Spleen (tissue), 11 donors: ENCODE results near the gene MAMDC2. TPM values are rescaled to one million over a fixed set of nuclear protein-coding genes. Genes with fewer than 3 reads are reported as not detected.
A peak's percentile ranks its signal among the peaks of the same experiment; 100 is the strongest.

Experiments used
- DNase-seq: peaks from one replicate; pipeline ENCODE4 v3.0.0-alpha.2; 2020
- H3K27ac ChIP-seq, 8 donors: fragments of 200-600 bp; sonication (generic) in 7 of 8; 1 replicate in 4 of 8; 2 replicates in 4 of 8; pipeline versions ENCODE4 v1.5.0 to v1.8.0; 2016 to 2021; ENCODE audit warnings: inconsistent platforms in 4 of 8, mild to moderate bottlenecking in 4 of 8, moderate library complexity in 1 of 8
- H3K27me3 ChIP-seq, 7 donors: fragments of 200-600 bp; sonication (generic) in 6 of 7; replicated peaks in 1 of 7; 1 replicate in 4 of 7; 2 replicates in 3 of 7; pipeline versions ENCODE4 v1.5.0 to v1.8.0; 2016 to 2021; ENCODE audit warnings: inconsistent platforms in 3 of 7, mild to moderate bottlenecking in 1 of 7
- H3K36me3 ChIP-seq, 6 donors: fragments of 200-600 bp; sonication (generic) in 5 of 6; 1 replicate in 4 of 6; 2 replicates in 2 of 6; pipeline versions ENCODE4 v1.5.0 to v1.8.0; 2016 to 2021; ENCODE audit warnings: inconsistent platforms in 2 of 6
- H3K4me1 ChIP-seq, 6 donors: fragments of 200-600 bp; sonication (generic) in 5 of 6; 1 replicate in 3 of 6; 2 replicates in 3 of 6; pipeline versions ENCODE4 v1.5.0 to v1.8.0; 2016 to 2021; ENCODE audit warnings: inconsistent platforms in 3 of 6
- H3K4me3 ChIP-seq, 8 donors: fragments of 200-600 bp; sonication (generic) in 7 of 8; 1 replicate in 4 of 8; 2 replicates in 4 of 8; pipeline versions ENCODE4 v1.5.0 to v1.8.0; 2016 to 2021; ENCODE audit warnings: inconsistent platforms in 4 of 8, mild to moderate bottlenecking in 4 of 8, moderate library complexity in 2 of 8
- H3K9me3 ChIP-seq, 8 donors: fragments of 200-600 bp; sonication (generic) in 7 of 8; 1 replicate in 4 of 8; 2 replicates in 4 of 8; pipeline versions ENCODE4 v1.5.0 to v1.8.0; 2016 to 2021; ENCODE audit warnings: inconsistent platforms in 4 of 8
- POLR2A ChIP-seq, 3 donors: fragments of 450-650 bp; IDR thresholded peaks; one replicate each; pipeline ENCODE4 v1.5.1; 2017; ENCODE audit warnings: antibody characterized with exemption in 3 of 3, mild to moderate bottlenecking in 1 of 3
- POLR2AphosphoS5 ChIP-seq, 3 donors: sonication (generic); formaldehyde crosslinking; IDR thresholded peaks; one replicate each; pipeline ENCODE4 v1.5.1; 2017; ENCODE audit warnings: antibody characterized with exemption in 3 of 3
- WGBS, 5 donors: extraction: QIAGEN DNeasy Blood & Tissue Kit in 3 of 5; methylation state at CpG; one replicate each; pipeline versions ENCODE4 v1.1.5 to v1.1.7; 2013 to 2018; 5-methylcytosine and 5-hydroxymethylcytosine counted together
- intact Hi-C: fragments of 100-400 bp; cut with DNase I; formaldehyde crosslinking; loops from one replicate; pipeline ENCODE4 v1.15.0; 2023; ENCODE audit warnings: low total_unique reads
- polyA plus RNA-seq, 3 donors: library from polyadenylated mRNA; stranded (reverse); fragments of 200-250 nt; gene quantifications; one replicate each; pipeline ENCODE4 v1.2.1, GENCODE V29; 2013
- total RNA-seq, 7 donors: library from RNA; depleted of rRNA in 3 of 7; stranded (reverse); fragments of >200 nt in 3 of 7; fragmentation: NEBNext Ultra II Directional in 4 of 7; extraction: Animal tissue kit (Norgen Biotek cat#: 25700) in 4 of 7; gene quantifications; one replicate each; pipeline versions ENCODE4 v1.1.0 to v1.2.1, GENCODE V29; 2016 to 2021
- TF ChIP-seq, protein P1 (sequence below), 11 experiments: fragments of 200-600 bp in 7 of 11; fragments of 450-650 bp in 4 of 11; sonication (generic) in 4 of 11; IDR thresholded peaks in 8 of 11; conservative IDR thresholded peaks in 3 of 11; 1 replicate in 7 of 11; 2 replicates in 4 of 11; pipeline versions ENCODE4 v1.4.0 to v1.8.0; 2016 to 2021; ENCODE audit warnings: antibody characterized with exemption in 11 of 11, inconsistent platforms in 4 of 11, mild to moderate bottlenecking in 1 of 11
- donor health status: healthy with polysubstance abuse.
- donor health status: DM: no; HTN: no; CAD: no; lungs with moderate emphysema.
- donor health status: DM: no; HTN: no; CAD: no.
- donor health status: Bipolar disorder and iron deficiency.
- donor health status: healthy.
- donor health status: DM: no; HTN: no; CAD: no.
- donor health status: DM: yes; HTN: yes; CAD: no.

MAMDC2 gene
- total and polyA plus RNA-seq, 10 donors = 1.5 to 65.5 (median 14.5) TPM

DNA sequence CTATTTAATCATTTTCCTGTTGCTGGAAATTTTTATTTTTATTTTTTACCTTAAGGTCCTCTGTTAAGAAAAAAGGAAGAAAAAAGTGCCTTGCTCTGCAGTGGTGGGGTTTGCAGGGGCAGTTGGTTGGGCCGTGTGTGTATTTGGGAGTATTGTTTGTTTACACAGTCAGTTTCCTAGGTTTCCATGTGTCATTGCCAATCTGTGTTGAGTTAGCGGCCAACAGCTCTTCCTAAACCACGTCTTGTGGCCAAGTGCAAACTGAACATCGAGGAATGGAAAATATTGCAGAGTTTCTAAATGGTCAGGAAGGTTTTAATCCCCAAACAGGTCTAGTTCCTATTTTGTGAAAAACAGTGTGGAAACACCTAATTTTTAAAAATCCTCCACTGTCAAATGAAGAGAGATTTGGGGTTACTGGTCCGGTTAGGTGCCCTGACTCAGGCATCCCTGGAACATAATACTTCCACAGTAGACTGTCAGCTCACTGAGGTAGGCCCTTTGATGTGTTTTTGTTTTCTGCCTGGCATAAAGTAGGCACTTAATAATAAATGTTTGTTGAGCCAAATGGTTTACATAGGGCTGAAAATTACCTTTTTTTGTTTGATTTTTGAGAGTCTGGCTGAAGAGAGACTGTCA, 37.0 kb downstream of the MAMDC2 start:
- TF ChIP-seq POLR2A (IDR thresholded peaks at IDR 0.05) = no peak
- TF ChIP-seq, protein P1, sequence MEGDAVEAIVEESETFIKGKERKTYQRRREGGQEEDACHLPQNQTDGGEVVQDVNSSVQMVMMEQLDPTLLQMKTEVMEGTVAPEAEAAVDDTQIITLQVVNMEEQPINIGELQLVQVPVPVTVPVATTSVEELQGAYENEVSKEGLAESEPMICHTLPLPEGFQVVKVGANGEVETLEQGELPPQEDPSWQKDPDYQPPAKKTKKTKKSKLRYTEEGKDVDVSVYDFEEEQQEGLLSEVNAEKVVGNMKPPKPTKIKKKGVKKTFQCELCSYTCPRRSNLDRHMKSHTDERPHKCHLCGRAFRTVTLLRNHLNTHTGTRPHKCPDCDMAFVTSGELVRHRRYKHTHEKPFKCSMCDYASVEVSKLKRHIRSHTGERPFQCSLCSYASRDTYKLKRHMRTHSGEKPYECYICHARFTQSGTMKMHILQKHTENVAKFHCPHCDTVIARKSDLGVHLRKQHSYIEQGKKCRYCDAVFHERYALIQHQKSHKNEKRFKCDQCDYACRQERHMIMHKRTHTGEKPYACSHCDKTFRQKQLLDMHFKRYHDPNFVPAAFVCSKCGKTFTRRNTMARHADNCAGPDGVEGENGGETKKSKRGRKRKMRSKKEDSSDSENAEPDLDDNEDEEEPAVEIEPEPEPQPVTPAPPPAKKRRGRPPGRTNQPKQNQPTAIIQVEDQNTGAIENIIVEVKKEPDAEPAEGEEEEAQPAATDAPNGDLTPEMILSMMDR (IDR thresholded peaks at IDR 0.05 in 8 of 11, conservative IDR thresholded peaks at IDR 0.05 in 3 of 11) = no peak
- no peak for TF ChIP-seq POLR2AphosphoS5 (IDR thresholded peaks at IDR 0.05)
- DNase-seq = no peak
- 20 to 37% (median 25%) methylated on average over 5 of the region's 5 CpGs for WGBS, 5 donors
- Histone ChIP-seq H3K9me3 (no peaks in the 10 kb centered on the region), H3K4me1 (peaks cover 0 to 17% (median 2%) of the 10 kb centered on the region in 6 donors), H3K36me3 (no peaks in the 10 kb centered on the region), H3K27ac (peak overlapping the region in 2 of 8 donors; percentile 26 to 37), H3K4me3 (no peak overlapping the region), H3K27me3 (no peaks in the 10 kb centered on the region)
- intact Hi-C loops = no loop called here

DNA sequence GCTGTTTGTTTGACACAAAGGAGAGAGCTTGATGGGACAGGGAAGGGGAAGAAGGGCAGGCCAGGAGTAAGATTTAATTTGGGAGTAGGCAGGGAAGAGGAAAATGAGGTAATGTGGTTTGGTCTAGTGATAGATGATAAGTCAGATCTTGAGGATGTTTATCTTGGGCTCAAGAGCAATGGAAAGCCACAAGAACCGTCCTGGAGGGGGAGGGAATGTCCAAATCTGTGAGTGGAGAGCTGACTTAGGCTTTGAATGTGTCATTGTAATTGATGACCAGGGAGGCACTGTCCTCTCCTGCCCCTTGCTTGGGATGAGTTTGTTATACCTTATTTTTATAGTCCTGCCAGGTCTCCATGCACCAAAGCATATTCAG, 37.5 kb downstream of the MAMDC2 start:
- Histone ChIP-seq H3K27me3 (no peaks in the 10 kb centered on the region), H3K9me3 (no peaks in the 10 kb centered on the region), H3K4me3 (no peak overlapping the region), H3K27ac (peak overlapping the region in 2 of 8 donors; percentile 26 to 37), H3K4me1 (peaks cover 0 to 17% (median 2%) of the 10 kb centered on the region in 6 donors), H3K36me3 (no peaks in the 10 kb centered on the region)
- TF ChIP-seq, protein P1 (IDR thresholded peaks at IDR 0.05 in 8 of 11, conservative IDR thresholded peaks at IDR 0.05 in 3 of 11) = no peak
- TF ChIP-seq POLR2AphosphoS5 (IDR thresholded peaks at IDR 0.05) = no peak
- DNase-seq = no peak
- WGBS, 5 donors = 4 to 8% (median 4%) methylated on average over 1 of the region's 1 CpG
- intact Hi-C loops = no loop called here

DNA sequence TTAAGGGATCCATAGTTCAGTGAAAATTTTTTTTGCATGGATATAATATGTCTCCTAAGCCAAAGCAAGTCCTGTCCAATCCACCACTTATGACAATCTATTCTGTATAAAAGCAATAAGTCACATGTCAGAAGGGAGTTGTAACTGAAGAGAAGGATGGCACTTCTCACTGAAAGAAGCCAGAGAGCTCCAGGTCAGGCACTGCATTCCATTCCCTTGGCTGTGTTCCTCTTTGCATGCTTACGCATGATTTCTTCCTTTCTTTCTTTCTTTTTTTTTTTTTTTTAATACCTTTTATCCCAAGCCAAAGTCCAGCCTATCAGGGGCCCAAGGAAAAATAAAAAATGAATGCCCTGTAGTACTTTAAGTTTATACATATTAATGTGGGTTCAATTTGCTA, 39.8 kb downstream of the MAMDC2 start:
- Histone ChIP-seq H3K9me3 (no peaks in the 10 kb centered on the region), H3K4me3 (no peak overlapping the region), H3K36me3 (no peaks in the 10 kb centered on the region), H3K4me1 (peaks cover 0 to 17% (median 2%) of the 10 kb centered on the region in 6 donors), H3K27ac (no peak overlapping the region), H3K27me3 (no peaks in the 10 kb centered on the region)
- 67 to 87% (median 71%) methylated on average over 1 of the region's 1 CpG for WGBS, 5 donors
- DNase-seq = no peak
- intact Hi-C loops = no loop called here
- TF ChIP-seq, protein P1 (IDR thresholded peaks at IDR 0.05 in 8 of 11, conservative IDR thresholded peaks at IDR 0.05 in 3 of 11) = no peak
- TF ChIP-seq POLR2AphosphoS5 (IDR thresholded peaks at IDR 0.05) = no peak
- TF ChIP-seq POLR2A (IDR thresholded peaks at IDR 0.05) = no peak

DNA sequence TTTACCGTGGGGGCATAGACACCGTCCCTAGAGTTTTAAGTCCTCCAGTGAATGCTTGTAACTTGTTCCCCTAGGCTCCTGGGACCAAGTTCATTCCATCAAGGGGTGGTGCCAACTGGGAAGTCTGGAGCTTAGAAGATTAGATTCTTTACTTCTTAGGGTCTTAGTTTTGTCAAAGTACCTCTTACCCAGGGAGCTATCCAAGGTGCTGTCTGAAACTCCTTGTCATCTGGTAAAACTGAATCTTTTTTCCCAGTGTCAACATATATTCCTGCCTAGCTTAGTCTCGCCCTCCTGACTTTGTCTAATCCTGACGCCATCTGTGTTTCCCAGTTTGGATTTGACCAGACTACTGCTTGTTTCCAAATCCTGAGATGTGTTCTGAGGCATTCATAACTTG, 41.6 kb downstream of the MAMDC2 start:
- DNase-seq = no peak
- Histone ChIP-seq H3K36me3 (no peaks in the 10 kb centered on the region), H3K27me3 (no peaks in the 10 kb centered on the region), H3K4me3 (no peak overlapping the region), H3K4me1 (peaks cover 0 to 7% (median 0%) of the 10 kb centered on the region in 6 donors), H3K9me3 (no peaks in the 10 kb centered on the region), H3K27ac (no peak overlapping the region)
- intact Hi-C loops = no loop called here
- 71 to 83% (median 78%) methylated on average over 4 of the region's 4 CpGs for WGBS, 5 donors
- TF ChIP-seq, protein P1 (IDR thresholded peaks at IDR 0.05 in 8 of 11, conservative IDR thresholded peaks at IDR 0.05 in 3 of 11) = no peak
- TF ChIP-seq POLR2AphosphoS5 (IDR thresholded peaks at IDR 0.05) = no peak
- TF ChIP-seq POLR2A (IDR thresholded peaks at IDR 0.05) = no peak
